ENCODE measurements around the gene CCR5AS.

The CCR5AS gene

DNA sequence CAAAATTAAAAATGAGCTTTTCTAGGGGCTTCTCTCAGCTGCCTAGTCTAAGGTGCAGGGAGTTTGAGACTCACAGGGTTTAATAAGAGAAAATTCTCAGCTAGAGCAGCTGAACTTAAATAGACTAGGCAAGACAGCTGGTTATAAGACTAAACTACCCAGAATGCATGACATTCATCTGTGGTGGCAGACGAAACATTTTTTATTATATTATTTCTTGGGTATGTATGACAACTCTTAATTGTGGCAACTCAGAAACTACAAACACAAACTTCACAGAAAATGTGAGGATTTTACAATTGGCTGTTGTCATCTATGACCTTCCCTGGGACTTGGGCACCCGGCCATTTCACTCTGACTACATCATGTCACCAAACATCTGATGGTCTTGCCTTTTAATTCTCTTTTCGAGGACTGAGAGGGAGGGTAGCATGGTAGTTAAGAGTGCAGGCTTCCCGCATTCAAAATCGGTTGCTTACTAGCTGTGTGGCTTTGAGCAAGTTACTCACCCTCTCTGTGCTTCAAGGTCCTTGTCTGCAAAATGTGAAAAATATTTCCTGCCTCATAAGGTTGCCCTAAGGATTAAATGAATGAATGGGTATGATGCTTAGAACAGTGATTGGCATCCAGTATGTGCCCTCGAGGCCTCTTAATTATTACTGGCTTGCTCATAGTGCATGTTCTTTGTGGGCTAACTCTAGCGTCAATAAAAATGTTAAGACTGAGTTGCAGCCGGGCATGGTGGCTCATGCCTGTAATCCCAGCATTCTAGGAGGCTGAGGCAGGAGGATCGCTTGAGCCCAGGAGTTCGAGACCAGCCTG, 35.1 kb downstream of the CCR5AS start:
- H3K4me1 ChIP-seq (ENCODE audit: insufficient read depth, low read length), result no peaks in the 10 kb centered on the region
- H3K9me3 ChIP-seq (ENCODE audit: low read length), result no peaks in the 10 kb centered on the region
- H3K36me3 ChIP-seq (ENCODE audit: insufficient read depth, low read length), result no peaks in the 10 kb centered on the region
- no peaks in the 10 kb centered on the region for H3K27me3 ChIP-seq (ENCODE audit: control insufficient read depth in 1 of 2, insufficient read depth in 2 of 2, low read length in 2 of 2)
- no peak overlapping the region for H3K4me3 ChIP-seq (ENCODE audit: low read depth in 1 of 2, low read length in 2 of 2)
- H3K27ac ChIP-seq (ENCODE audit: low read depth, low read length), result no peak overlapping the region
- no peak overlapping the region for H3K9ac ChIP-seq (ENCODE audit: low read length)

DNA sequence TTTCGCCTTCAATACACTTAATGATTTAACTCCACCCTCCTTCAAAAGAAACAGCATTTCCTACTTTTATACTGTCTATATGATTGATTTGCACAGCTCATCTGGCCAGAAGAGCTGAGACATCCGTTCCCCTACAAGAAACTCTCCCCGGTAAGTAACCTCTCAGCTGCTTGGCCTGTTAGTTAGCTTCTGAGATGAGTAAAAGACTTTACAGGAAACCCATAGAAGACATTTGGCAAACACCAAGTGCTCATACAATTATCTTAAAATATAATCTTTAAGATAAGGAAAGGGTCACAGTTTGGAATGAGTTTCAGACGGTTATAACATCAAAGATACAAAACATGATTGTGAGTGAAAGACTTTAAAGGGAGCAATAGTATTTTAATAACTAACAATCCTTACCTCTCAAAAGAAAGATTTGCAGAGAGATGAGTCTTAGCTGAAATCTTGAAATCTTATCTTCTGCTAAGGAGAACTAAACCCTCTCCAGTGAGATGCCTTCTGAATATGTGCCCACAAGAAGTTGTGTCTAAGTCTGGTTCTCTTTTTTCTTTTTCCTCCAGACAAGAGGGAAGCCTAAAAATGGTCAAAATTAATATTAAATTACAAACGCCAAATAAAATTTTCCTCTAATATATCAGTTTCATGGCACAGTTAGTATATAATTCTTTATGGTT, 35.9 kb downstream of the CCR5AS start, which contains the start of gene CCR5:
TSS of gene CCR5 (plus strand) at position 108 of the 680 bp plus-strand sequence. CDS start 1,957 bp downstream, outside the sequence.
- H3K9me3 ChIP-seq (ENCODE audit: low read length), result no peaks in the 10 kb centered on the region
- no peak within 1 kb of the TSS for H3K4me3 ChIP-seq (ENCODE audit: low read depth in 1 of 2, low read length in 2 of 2)
- H3K36me3 ChIP-seq (ENCODE audit: insufficient read depth, low read length), result no peaks in the 10 kb centered on the region
- H3K27ac ChIP-seq (ENCODE audit: low read depth, low read length), result no peak within 1 kb of the TSS
- no peaks in the 10 kb centered on the region for H3K27me3 ChIP-seq (ENCODE audit: control insufficient read depth in 1 of 2, insufficient read depth in 2 of 2, low read length in 2 of 2)
- no peaks in the 10 kb centered on the region for H3K4me1 ChIP-seq (ENCODE audit: insufficient read depth, low read length)
- H3K9ac ChIP-seq (ENCODE audit: low read length), result no peak within 1 kb of the TSS

DNA sequence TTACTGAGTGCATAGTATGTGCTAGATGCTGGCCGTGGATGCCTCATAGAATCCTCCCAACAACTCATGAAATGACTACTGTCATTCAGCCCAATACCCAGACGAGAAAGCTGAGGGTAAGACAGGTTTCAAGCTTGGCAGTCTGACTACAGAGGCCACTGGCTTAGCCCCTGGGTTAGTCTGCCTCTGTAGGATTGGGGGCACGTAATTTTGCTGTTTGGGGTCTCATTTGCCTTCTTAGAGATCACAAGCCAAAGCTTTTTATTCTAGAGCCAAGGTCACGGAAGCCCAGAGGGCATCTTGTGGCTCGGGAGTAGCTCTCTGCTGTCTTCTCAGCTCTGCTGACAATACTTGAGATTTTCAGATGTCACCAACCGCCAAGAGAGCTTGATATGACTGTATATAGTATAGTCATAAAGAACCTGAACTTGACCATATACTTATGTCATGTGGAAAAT, 37.2 kb downstream of the CCR5AS start:
- no peak overlapping the region for H3K4me3 ChIP-seq (ENCODE audit: low read depth in 1 of 2, low read length in 2 of 2)

DNA sequence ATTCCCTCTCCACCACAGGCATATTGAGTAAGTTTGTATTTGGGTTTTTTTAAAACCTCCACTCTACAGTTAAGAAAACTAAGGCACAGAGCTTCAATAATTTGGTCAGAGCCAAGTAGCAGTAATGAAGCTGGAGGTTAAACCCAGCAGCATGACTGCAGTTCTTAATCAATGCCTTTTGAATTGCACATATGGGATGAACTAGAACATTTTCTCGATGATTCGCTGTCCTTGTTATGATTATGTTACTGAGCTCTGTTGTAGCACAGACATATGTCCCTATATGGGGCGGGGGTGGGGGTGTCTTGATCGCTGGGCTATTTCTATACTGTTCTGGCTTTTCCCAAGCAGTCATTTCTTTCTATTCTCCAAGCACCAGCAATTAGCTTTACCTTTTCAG, 37.7 kb downstream of the CCR5AS start:
- Histone ChIP-seq H3K4me3 (ENCODE audit: low read depth in 1 of 2, low read length in 2 of 2) (no peak overlapping the region), H3K4me1 (ENCODE audit: insufficient read depth, low read length) (no peaks in the 10 kb centered on the region), H3K9ac (ENCODE audit: low read length) (no peak overlapping the region), H3K9me3 (ENCODE audit: low read length) (no peaks in the 10 kb centered on the region), H3K27me3 (ENCODE audit: control insufficient read depth in 1 of 2, insufficient read depth in 2 of 2, low read length in 2 of 2) (no peaks in the 10 kb centered on the region), H3K27ac (ENCODE audit: low read depth, low read length) (no peak overlapping the region), H3K36me3 (ENCODE audit: insufficient read depth, low read length) (no peaks in the 10 kb centered on the region)

More for the DNA sequence above, 37.2 kb downstream of the CCR5AS start:
- H3K27me3 ChIP-seq (ENCODE audit: control insufficient read depth in 1 of 2, insufficient read depth in 2 of 2, low read length in 2 of 2), result no peaks in the 10 kb centered on the region
- H3K27ac ChIP-seq (ENCODE audit: low read depth, low read length), result no peak overlapping the region
- no peaks in the 10 kb centered on the region for H3K4me1 ChIP-seq (ENCODE audit: insufficient read depth, low read length)
- H3K9me3 ChIP-seq (ENCODE audit: low read length), result no peaks in the 10 kb centered on the region
- no peak overlapping the region for H3K9ac ChIP-seq (ENCODE audit: low read length)
- no peaks in the 10 kb centered on the region for H3K36me3 ChIP-seq (ENCODE audit: insufficient read depth, low read length)

DNA sequence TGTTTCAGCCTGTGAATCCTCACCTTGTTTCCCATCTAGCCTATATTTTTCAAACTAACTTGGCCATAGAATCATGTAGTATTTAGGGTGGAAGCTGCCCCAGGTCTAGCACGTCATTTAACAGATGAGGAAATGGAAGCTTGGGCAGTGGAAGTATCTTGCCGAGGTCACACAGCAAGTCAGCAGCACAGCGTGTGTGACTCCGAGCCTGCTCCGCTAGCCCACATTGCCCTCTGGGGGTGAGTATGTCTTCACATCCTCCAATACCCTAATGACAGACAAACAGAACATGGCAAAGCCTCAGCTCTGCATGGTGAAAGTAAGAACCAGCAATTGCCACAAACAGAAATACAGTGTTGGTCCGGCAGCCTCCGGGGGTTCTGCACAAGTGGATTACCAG, 38.3 kb downstream of the CCR5AS start:
- H3K4me1 ChIP-seq (ENCODE audit: insufficient read depth, low read length), result no peaks in the 10 kb centered on the region
- H3K36me3 ChIP-seq (ENCODE audit: insufficient read depth, low read length), result no peaks in the 10 kb centered on the region
- H3K27ac ChIP-seq (ENCODE audit: low read depth, low read length), result no peak overlapping the region
- H3K27me3 ChIP-seq (ENCODE audit: control insufficient read depth in 1 of 2, insufficient read depth in 2 of 2, low read length in 2 of 2), result no peaks in the 10 kb centered on the region
- H3K4me3 ChIP-seq (ENCODE audit: low read depth in 1 of 2, low read length in 2 of 2), result no peak overlapping the region
- H3K9ac ChIP-seq (ENCODE audit: low read length), result no peak overlapping the region
- H3K9me3 ChIP-seq (ENCODE audit: low read length), result no peaks in the 10 kb centered on the region

DNA sequence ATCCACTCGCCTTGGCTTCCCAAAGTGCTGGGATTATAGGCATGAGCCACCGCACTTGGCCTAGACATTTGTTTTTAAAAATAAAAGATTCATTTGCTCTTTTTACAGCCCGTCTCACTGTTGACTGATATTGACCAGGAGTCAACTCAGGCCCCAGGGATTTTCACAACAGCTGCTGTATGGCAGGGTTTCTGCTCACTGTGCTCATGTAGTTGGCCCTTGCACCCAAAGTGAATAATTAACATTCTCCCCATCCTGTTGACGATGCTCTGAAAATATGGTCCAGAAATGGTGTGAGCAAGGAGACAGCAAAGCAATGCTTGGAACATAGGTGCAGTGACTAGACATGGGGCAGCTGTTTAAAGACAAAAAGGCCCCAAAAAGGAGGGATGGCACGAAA, 39.1 kb downstream of the CCR5AS start:
- no peak overlapping the region for H3K9ac ChIP-seq (ENCODE audit: low read length)
- H3K36me3 ChIP-seq (ENCODE audit: insufficient read depth, low read length), result no peaks in the 10 kb centered on the region
- H3K27me3 ChIP-seq (ENCODE audit: control insufficient read depth in 1 of 2, insufficient read depth in 2 of 2, low read length in 2 of 2), result no peaks in the 10 kb centered on the region
- H3K4me1 ChIP-seq (ENCODE audit: insufficient read depth, low read length), result no peaks in the 10 kb centered on the region
- no peak overlapping the region for H3K27ac ChIP-seq (ENCODE audit: low read depth, low read length)
- no peaks in the 10 kb centered on the region for H3K9me3 ChIP-seq (ENCODE audit: low read length)
- no peak overlapping the region for H3K4me3 ChIP-seq (ENCODE audit: low read depth in 1 of 2, low read length in 2 of 2)

DNA sequence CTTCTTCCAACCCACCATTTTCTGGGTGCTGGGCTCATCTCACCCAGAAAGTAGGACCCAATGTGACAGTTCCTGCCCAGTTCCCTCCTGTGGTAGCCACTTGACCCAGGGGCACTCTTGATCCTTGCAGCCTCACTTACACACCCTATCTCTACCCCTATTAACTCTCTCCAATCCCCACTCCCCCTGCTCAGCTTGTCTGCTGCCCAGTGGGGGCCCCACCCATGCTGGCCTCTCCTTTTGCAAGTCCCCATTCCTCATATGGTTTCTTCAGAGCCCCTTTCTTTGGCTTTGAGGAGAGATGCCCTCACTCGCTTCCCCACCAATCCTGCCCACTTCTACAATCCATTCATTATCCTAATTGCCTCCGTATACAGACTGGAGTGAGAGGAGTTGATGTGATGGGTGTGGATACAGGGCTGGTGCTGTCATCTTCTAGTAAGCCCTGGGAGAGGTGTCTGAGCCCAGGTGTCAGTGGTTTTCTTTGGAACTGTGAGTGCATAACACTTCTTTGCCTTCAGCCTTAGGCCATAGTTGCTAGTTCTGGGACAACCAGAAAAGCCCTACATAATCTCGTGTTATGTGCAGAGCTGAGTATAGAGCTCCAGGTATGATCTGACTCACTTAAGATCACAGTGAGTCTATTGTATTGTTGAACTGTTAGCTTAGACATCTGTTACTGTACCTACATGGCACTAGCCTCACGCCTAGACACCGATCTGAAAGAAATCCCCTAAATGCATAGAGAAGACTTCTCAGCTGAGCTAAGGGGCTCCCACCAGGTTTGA, 40.9 kb downstream of the CCR5AS start:
- Histone ChIP-seq H3K4me3 (ENCODE audit: low read depth in 1 of 2, low read length in 2 of 2) (no peak overlapping the region), H3K27ac (ENCODE audit: low read depth, low read length) (no peak overlapping the region), H3K9ac (ENCODE audit: low read length) (no peak overlapping the region), H3K4me1 (ENCODE audit: insufficient read depth, low read length) (no peaks in the 10 kb centered on the region), H3K36me3 (ENCODE audit: insufficient read depth, low read length) (no peaks in the 10 kb centered on the region), H3K27me3 (ENCODE audit: control insufficient read depth in 1 of 2, insufficient read depth in 2 of 2, low read length in 2 of 2) (no peaks in the 10 kb centered on the region), H3K9me3 (ENCODE audit: low read length) (no peaks in the 10 kb centered on the region)

DNA sequence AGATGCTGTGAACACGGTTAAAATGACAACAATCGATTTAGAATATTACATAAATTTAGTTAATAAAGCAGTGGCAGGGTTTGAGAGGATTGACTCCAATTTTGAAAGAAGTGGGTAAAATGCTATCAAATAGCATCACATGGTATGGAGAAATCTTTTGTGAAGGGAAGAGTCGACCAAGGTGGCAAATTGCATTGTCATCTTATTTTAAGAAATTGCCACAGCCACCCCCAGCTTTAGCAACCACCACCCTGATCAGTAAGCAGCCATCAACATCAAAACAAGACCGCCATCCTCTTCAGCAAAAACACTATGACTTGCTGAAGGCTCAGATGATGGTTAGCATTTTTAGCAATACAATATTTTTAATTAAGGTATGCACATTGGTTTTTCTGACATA, 41.8 kb downstream of the CCR5AS start:
- no peak overlapping the region for H3K27ac ChIP-seq (ENCODE audit: low read depth, low read length)
- no peaks in the 10 kb centered on the region for H3K36me3 ChIP-seq (ENCODE audit: insufficient read depth, low read length)
- H3K9me3 ChIP-seq (ENCODE audit: low read length), result no peaks in the 10 kb centered on the region
- no peaks in the 10 kb centered on the region for H3K27me3 ChIP-seq (ENCODE audit: control insufficient read depth in 1 of 2, insufficient read depth in 2 of 2, low read length in 2 of 2)
- H3K4me3 ChIP-seq (ENCODE audit: low read depth in 1 of 2, low read length in 2 of 2), result no peak overlapping the region
- H3K9ac ChIP-seq (ENCODE audit: low read length), result no peak overlapping the region
- no peaks in the 10 kb centered on the region for H3K4me1 ChIP-seq (ENCODE audit: insufficient read depth, low read length)

DNA sequence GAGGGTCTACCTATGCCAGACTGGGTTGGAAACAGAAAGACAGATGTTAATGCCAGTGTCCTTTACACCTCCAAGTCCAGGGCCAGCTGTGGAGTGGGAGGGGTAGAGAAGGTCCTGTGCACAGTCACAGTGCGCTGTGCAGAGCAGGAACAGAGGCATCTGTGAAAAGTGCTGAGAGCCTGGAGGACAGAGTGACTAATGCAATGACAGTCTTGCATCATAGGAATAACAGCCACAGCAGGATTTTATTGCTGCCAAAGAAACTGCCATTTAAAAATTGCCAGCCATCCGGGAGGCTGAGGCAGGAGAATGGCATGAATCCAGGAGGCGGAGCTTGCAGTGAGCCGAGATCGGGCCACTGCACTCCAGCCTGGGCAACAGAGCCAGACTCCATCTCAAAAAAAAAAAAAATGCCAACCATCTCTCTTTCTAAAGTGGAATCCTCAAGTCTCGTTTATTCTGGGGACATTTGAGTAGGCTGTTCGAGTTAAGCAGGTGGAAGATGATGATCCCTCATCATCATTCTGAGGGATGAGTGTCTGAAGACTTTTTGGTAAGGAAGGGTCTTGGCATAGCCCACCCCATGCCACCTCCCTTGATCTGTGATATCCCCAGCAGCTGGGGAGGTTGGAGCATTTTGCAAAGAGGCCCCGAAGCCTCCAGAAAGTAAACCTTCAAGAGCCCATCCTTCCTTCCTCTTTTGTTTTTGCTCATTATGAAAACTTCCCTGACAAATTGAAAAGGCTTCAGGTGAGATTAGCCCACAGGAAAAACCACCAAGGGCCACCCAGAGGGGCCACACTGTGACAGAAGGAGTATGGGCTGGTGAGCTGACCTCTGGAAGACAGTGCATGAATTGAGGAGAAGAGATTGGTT, 45.2 kb downstream of the CCR5AS start:
- Histone ChIP-seq H3K4me3 (ENCODE audit: low read depth in 1 of 2, low read length in 2 of 2) (no peak overlapping the region), H3K4me1 (ENCODE audit: insufficient read depth, low read length) (no peaks in the 10 kb centered on the region), H3K27ac (ENCODE audit: low read depth, low read length) (no peak overlapping the region), H3K36me3 (ENCODE audit: insufficient read depth, low read length) (no peaks in the 10 kb centered on the region), H3K9ac (ENCODE audit: low read length) (no peak overlapping the region), H3K27me3 (ENCODE audit: control insufficient read depth in 1 of 2, insufficient read depth in 2 of 2, low read length in 2 of 2) (no peaks in the 10 kb centered on the region), H3K9me3 (ENCODE audit: low read length) (no peaks in the 10 kb centered on the region)

DNA sequence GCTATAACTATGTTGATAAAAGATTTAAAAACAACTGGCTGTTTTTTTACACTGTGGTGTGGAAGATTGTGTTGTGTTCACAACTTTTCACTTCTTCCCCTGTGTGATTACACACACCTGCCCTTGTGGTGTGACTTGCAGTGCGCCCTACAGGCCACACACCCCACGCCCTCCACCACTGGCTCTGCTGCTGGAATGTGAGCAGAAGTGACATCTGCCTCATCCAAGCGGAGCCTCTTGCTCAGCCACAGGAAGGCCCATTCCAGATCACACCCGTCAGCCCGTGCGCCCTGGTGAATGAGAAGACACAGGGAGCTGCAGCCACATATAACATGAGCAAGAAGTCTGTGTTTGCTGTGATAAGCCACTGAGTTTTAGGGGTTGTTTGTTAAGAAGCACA, 46.0 kb downstream of the CCR5AS start:
- H3K36me3 ChIP-seq (ENCODE audit: insufficient read depth, low read length), result no peaks in the 10 kb centered on the region
- no peak overlapping the region for H3K27ac ChIP-seq (ENCODE audit: low read depth, low read length)
- H3K4me3 ChIP-seq (ENCODE audit: low read depth in 1 of 2, low read length in 2 of 2), result no peak overlapping the region
- H3K9me3 ChIP-seq (ENCODE audit: low read length), result no peaks in the 10 kb centered on the region
- no peaks in the 10 kb centered on the region for H3K4me1 ChIP-seq (ENCODE audit: insufficient read depth, low read length)
- H3K27me3 ChIP-seq (ENCODE audit: control insufficient read depth in 1 of 2, insufficient read depth in 2 of 2, low read length in 2 of 2), result no peaks in the 10 kb centered on the region
- H3K9ac ChIP-seq (ENCODE audit: low read length), result no peak overlapping the region

All from muscle layer of colon (tissue), 2 donors.